GM10847 (cell line): ENCODE data around the gene CERK.

ENCODE experiments used
- POLR2A ChIP-seq: IDR thresholded peaks from 2 replicates; pipeline ENCODE4 v1.6.1; 2011; ENCODE audit not compliant: insufficient read length; ENCODE audit errors: extremely low read depth

The CERK gene

GRCh38 chr22:46706060-46706459, 32.0 kb downstream of the CERK start:
- no peak for TF ChIP-seq POLR2A

- TF ChIP-seq POLR2A, result no peak
Observed at GRCh38 chr22:46703996-46704370, 34.1 kb downstream of the CERK start.

GRCh38 chr22:46703171-46703995, 34.7 kb downstream of the CERK start:
- TF ChIP-seq POLR2A, result no peak

DNA sequence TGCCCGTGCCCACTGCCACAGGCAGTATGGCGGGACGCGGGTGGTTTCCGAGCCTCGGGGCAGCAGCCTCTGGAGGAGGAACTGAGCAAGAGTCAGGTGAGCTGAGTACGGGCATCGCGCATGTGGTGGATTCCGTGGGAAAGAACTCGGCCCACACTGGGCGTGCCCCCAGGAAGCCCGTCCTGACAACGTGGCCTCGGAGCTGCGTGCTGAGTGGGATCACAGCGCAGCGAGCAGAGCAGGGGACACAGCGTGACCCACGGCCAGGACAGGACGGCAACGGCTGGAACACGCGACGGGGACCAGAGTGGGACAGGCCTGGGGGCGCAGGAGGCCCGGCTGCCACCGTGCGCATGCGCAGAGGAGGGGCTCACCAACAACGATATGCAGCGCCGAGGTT, 36.8 kb downstream of the CERK start:
- no peak for TF ChIP-seq POLR2A

DNA sequence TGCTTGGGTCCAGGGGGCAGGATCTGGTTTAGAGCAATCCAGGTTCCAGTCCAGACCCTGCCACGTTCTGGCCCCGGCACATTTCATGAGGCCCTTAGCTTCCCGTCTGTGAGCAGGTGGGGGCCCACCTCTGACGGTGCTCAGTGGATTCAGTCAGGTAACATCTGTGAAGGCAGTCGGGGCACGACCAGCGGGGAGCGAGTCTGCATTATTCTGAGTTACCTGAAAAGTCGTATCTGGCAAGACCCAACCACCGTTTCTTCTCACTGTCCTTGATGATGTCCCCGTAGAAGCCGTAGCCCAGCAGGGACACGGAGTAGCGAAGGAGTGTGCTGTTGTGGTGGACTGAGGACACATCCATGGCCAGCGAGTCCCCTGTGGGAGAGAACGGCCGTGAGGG, 39.0 kb downstream of the CERK start:
- no peak for TF ChIP-seq POLR2A

GRCh38 chr22:46697811-46698515, 40.1 kb downstream of the CERK start:
- no peak for TF ChIP-seq POLR2A

DNA sequence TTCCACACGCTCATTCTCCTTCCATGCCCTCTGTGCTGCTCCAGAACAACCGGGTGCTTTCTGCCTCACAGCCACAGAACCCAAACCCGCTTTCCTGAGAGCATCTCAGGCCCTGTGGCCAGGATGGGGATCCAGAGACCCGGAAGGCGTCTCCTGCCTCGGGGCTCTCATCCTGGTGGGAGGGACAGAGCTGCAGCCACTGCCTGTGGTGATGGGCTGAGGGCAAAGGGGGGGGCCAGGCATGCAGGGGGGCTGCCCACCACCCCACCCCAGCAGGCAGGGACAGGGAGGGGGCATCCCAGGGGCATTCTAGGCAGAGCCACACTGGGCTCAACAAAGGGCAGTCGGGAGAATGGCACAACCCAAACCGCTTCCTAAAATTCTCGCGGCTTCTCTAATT, 41.4 kb downstream of the CERK start:
- TF ChIP-seq POLR2A, result no peak

GRCh38 chr22:46696229-46696518, 41.9 kb downstream of the CERK start:
- TF ChIP-seq POLR2A, result no peak

GRCh38 chr22:46695346-46696228, 42.5 kb downstream of the CERK start:
- no peak for TF ChIP-seq POLR2A

DNA sequence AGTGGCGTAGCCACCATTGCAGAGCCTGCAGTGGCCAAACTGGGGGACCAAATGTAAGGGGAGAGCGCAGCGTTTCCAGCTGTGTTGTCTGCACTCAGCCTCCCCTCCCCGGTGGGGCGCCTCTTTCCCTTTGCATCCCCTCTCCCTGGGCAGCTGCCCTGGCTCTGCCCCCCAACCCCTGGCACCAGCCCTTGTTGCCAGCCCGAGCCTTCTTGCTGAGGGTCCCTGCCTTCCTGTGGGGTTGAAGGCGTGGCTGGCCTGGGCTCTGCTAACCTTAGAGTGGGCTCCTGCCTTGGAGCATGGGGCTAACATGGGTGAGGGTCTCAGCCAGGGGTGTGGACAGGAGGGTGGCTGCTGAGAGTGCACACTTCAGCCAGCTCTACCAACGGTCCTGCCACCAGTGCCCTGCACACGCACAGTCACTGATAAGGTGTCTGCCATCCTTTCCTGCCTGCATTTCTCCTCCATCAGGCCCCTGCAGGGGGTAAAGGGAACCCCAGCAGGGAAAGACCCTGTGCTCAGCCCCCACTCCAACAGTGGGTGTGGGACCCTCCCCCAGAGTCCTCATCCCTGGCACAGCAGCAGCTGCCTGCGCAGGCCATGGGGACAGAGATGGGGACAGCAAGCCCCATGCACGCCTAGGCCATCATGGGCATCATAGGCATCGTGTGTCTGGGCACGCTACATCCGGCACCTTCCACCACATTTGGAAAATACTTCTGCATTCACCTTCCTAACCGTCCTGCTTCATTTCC, 43.5 kb downstream of the CERK start:
- TF ChIP-seq POLR2A, result no peak

GRCh38 chr22:46693634-46694415, 44.2 kb downstream of the CERK start:
- TF ChIP-seq POLR2A, result no peak

DNA sequence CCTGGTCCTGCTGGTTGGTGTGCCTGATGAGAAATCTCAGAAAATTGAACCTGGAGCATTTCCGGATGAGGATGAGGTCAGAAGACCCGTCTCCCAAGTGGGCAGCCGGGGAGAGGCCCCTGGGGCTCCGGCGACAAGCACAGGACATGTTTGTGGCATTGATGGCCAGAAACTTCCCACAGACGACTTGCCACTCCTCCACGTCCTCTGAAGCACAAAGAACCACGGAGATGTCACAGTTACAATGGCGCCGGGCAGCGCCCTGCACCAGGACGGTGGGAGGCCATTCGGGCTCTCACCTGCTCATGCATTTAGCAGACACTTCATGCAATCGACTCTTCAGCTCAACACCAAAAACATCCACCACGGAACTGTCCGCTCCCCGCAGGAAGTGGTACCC, 46.5 kb downstream of the CERK start:
- no peak for TF ChIP-seq POLR2A

- TF ChIP-seq POLR2A, result no peak
Observed at GRCh38 chr22:46690146-46690545, 47.9 kb downstream of the CERK start.

GRCh38 chr22:46688949-46689348, 49.1 kb downstream of the CERK start:
- no peak for TF ChIP-seq POLR2A
